OCI-M1 (cell line): Measurements from ENCODE around the gene ANTKMT.
"Not testable (repeated sequence)": the region's sequence is repeated elsewhere in the genome, so short reads cannot be mapped to it uniquely, and the experiment has no call there.

Experiments used
- DNase-seq: peaks from one replicate; lab custom pipeline; 2025; lab: John Stamatoyannopoulos, UW

ANTKMT gene

DNA sequence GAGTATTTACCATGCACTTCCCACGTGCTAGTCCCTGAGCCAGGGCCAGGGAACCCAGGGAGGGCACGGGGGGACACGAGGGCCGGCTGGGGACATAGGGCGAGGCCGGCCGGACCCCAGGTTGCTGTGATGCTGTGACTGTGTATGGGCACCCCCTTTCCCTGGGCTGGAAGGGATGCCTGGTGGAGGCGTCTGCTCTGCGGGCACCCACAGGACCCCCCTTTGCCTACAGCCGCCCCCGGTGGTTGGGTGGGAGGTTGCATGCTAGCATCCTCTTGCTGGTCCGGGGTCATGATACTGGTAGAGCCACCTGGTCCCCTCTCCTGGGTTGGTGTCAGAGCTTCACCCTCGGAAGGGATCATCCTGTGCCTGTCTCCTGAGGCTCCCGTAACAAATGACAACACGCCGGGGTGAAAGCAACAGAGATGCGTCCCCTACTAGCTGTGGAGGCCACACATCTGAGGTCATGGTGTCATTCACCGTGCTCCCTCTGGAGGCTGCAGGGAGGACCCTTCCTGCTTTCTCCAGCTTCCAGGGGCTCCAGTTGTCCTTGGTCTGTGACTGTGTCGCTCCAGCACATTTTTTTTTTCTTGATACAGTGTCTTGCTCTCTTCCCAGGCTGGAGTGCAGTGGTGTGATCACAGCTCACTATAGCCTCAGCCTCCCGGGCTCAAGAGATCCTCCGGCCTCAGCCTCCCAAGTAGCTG lies 23.0 kb downstream of the ANTKMT start:
- DNase-seq: no peak

DNA sequence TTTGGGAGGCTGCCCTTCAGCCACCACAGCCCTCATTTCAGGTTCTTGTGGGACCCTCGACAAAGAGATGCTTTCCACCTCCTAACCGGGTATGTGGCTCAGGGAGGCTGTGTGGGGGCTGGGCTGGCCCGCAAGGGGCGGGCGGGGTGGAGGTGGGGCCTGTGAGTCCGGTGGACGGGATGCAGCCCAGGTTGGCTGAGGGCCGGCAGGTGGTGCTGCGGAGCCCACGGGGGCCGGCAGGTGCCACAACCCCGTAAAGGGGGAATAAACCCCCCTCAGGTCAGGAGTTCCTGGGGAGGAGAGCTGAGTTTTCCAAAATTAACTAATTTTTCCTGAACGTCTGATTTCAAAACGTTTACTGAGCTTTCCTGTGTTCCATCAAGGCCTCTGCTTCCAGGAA lies 24.8 kb downstream of the ANTKMT start:
- DNase-seq: peak; percentile 51

DNA sequence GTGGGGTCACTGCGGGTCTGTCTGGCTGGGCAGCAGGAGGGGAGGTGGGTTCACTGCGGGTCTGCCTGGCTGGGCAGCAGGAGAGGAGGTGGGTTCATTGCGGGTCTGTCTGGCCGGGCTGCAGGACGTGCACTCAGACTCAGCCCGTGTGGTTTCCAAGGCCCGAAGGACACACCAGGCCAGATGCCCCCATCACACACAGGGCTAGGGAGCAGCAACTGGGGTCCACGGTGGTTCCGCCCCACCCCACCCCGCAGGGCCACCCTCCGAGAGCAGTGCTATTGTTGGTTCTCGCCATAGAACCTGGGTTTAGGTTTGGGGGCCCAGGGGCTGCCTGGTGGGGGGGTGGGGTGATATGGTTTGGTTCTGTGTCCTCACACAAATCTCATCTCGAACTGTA lies 25.7 kb downstream of the ANTKMT start:
- DNase-seq: no peak

DNA sequence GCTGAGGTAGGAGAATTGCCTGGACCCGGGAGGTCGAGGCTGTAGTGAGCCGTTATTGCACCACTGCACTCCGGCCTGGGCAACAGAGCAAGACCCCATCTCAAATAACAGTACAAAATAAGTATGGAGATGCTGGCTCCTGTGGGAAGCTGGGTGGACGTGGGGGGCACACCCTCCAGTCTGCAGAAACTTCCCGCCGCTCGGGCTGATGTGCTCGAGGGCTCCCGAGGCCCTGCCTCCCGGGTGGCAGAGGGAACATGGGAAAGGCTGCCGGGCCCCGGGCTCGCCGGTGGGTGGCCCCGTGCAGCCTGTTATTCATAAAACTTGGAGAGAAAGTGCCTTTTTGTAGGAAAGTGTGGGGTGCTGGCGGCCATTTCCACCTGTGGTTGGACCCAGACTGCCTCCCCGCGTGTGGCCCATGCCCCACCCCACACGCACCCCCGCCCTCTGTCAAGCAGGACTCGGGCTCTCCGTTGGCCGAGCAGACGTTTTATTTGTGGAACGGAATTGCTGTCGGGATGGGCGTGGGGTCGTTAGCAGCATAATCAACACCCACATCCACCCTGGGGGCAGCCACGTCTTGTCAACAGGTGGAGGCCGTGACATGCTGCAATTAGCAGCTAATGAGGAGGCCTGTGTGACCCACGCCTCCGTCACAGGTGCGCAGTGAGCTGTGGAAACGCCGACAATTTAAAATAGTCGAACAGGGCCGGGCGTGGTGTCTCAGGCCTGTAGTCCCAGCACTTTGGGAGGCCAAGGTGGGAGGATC lies 27.2 kb downstream of the ANTKMT start:
- DNase-seq: no peak

DNA sequence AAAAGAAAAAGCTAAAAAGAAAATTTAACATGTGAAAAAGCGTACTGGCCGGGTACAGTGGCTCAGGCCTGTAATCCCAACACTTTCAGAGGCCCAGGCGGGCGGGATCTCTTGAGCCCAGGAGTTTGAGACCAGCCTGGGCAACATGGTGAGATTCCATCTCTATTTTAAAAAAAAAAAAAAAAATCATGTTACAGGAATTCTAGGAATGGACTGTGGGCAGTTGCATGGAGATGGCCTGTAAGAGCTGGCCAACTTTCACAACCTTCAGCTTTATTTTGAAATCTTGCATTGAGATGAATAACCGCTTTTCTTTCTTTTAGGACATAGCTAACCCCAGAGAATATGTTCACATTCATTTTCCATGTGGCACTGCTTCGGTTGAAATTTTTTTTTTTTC lies 28.1 kb downstream of the ANTKMT start:
- DNase-seq: no peak

DNA sequence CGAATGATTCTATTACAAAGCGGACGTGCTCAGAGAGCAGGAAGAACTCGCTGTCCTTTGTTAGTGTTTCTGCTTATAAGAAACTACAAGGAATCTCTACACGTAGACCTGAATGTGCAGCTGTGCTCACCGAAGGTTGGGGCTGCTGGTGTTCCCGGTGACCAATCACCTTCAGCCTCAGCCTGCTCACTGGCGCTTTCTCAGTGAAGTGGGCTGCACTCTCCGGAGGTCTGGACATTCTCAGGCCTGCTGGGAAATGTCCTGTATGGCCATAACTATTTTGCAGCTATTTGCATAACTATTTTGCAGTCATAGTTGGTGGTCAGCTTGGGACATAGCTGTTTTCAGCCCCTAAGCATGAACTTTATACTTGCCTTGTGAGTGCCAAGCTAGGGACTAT lies 29.5 kb downstream of the ANTKMT start:
- DNase-seq: no peak

DNA sequence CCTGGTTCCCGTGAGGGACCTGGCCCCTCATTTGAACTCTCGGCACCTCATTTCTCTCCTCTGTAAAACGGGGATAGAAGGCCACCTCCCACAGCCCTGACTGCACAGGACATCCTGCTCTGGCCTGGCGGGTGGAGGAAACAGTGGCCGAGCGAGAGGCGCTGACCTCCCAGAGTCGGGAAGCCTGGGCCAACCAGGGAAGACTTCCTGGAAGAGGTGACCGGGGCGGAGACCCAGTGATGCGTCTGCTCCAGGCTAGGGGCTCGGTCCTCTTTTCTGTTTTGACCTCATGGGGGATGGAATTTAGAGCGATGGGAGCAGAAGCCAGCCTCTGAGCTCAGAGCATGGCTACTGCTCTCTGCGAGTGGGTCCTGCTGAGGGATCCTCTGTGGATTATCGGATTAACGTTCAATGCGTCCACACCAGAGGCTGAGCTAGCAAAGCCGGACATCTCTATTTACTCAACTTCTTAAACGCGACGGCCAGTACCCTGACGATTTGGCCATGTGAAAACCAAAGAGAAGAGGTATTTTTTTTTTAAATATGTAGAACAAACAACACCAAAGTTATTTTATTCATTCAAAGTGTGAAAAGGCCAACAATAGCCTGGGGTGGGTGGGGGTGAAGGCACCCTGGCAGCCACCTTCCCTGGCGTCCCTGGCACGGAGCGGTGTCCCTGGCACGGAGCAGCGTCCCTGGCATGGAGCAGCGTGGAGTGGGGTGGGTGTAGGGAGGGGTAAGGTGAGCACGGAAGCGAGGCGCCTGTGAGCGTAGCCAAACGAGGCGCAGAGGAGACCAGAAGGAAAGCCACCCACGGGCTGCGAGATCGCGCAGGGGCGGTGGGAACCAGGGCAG lies 30.4 kb downstream of the ANTKMT start:
- DNase-seq: no peak

DNA sequence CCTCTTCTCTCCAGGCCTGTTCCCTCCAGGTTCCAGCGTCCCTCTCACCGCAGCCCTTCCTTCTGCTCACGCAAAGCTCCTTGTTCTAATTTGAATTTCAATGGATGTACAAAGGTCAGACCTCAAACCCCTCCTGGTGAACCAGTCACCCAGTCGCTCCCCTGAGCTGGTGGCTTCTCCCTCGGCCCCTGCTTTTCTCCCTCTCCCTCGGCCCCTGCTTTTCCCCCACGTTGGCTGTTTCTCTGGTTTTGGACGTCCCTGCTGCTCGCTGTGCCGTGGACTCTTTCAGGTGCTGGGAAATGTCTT lies 31.0 kb downstream of the ANTKMT start:
- no peak for DNase-seq

DNA sequence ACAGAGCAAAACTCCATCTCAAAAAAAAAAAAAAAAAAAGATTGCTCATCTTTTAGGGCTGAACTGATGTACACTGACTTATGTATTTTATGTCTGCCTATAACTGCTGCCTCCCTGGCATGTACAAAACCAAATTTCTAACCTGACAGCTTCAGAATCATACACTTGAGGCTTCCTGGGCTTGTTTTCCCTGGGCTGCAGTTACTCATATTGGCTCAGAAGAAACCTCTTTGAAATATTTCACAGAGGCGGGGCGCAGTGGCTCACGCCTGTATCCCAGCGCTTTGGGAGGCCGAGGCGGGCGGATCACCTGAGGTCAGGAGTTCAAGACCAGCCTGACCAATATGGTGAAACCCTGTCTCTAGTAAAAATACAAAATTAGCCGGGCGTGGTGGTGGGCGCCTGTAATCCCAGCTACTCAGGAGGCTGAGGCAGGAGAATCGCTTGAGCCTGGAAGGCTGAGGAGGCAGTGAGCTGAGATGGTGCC lies 33.2 kb downstream of the ANTKMT start:
- DNase-seq: not testable (repeated sequence)

DNA sequence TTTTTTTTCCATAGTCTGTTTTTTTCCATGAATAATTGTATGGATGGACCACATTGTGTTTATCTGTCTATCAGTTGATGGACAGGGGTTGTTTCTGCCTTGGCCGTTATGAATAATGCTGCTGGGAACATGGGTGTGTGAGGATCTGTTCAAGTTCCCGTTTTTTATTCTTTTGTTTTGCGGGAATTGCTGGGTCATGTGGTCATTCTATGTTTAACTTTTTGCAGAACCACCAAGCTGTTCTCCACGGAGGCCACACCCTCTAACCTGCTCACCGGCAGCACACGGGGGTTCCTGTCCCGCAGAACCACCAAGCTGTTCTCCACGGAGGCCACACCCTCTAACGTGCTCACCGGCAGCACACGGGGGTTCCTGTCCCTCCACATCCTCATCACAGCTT lies 33.7 kb downstream of the ANTKMT start:
- DNase-seq: peak; percentile 76

DNA sequence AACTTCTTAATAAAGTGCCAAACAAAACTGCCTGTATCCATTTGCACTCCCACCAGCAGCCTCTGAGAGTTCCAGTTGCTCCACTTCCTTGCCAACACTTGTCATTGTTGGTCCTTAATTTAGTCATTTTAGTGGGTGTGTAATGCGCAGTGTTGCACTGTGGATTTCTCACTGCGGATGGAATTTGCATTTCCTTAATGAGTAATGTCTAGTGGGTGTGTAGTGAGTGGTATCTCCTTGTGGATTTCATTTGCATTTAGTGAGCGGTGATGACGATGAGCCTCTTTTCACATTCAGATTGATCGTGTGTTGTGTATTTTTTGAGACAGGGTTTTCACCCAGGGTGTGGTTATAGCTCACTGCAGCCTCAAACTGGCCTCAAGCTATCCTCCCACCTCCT lies 35.5 kb downstream of the ANTKMT start:
- DNase-seq: no peak

DNA sequence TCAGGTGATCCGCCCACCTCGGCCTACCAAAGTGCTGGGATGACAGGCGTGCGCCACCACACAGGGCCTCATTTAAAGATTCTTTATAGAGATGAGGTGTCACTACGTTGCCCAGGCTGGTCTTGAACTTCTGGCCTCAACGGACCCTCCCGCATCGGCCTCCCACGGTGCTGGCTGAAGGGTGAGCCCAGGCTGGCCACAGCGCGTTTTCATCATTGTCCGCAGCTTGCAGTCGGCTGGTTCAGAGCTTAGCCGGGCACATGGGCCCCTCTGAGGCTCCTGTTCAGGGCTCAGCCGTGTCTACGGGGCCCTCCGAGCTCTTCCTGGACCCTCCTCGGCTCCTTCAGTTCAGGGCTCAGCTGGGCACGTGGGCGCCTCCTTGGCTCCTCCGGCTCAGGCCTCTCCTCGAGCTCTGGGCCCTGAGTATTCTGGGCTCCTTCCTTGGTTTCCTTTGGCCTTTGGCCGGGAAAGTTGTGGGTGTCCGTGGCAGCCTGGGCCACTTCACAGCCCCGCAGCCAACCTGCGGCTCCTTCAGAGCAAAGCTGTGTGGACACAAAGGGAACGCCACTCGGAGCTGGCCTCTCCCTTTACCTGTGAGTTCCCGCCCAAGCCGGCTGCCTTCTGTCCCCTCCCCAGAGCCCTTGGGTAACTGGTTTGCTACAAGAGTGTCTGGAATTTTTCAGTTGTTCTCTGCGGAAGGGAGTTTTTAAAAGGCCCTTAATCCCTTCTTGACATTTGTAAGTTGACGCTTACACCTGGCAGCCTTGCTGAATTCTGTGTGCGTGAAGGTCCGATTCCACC lies 38.4 kb downstream of the ANTKMT start:
- no peak for DNase-seq

DNA sequence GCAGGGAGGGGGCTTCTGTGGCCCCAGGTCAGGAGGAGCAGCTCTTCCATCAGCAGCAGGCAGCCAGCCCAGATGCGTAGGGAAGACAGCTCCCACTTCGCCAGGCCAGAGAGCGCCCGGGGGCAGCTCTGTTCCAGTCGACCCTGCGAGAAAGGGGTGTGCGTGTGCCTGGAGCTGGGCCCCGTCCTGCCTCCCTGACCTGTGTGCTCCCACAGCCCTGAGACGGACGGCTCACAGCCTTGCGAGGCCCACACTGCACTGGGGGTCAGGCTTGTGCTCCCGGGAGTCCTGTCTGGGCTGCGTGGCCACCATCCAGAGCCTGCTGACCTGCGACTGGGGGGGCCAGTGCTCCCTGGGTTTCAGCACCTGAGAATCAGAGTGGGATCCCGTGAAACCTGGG lies 39.1 kb downstream of the ANTKMT start:
- DNase-seq: no peak

DNA sequence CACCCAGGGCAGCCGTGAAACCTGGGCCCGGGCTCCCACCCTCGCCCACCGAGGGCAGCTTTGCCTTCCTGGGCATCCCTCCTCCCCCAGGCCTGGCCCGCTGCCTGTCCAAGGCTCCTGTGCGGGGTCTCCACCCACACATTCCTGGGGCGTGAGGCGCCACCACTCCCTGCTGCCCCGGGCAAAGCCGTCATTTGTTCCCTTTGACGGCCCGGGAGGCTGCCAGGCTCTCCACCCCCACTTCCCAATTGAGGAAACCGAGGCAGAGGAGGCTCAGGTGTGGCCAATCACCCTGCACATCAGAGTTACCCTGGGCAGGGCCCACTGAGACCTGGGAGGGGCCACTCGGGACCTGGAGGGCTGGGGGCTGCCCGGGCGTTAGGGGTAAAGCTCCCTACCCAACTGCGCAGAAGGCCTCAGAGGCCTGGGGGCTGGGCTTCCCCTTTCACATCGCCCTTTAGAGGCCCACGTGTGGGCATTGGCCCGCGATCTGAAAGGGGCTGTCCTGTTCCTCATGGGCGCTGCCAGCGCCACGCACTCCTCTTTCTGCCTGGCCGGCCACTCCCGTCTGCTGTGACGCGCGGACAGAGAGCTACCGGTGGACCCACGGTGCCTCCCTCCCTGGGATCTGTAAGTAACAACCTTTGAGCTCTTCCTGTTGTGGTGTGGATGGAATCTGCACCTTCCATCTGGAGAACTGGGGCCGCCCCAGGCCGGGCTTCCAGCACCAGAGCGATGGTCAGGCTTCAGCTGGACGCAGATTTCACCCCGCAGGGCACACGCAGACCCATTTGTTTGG lies 39.8 kb downstream of the ANTKMT start, which contains the start of gene MSLN:
MSLN (plus strand) TSS at position 190 of the 799 bp plus-strand sequence. CDS start 1,947 bp downstream, outside the sequence.
- DNase-seq: no peak

DNA sequence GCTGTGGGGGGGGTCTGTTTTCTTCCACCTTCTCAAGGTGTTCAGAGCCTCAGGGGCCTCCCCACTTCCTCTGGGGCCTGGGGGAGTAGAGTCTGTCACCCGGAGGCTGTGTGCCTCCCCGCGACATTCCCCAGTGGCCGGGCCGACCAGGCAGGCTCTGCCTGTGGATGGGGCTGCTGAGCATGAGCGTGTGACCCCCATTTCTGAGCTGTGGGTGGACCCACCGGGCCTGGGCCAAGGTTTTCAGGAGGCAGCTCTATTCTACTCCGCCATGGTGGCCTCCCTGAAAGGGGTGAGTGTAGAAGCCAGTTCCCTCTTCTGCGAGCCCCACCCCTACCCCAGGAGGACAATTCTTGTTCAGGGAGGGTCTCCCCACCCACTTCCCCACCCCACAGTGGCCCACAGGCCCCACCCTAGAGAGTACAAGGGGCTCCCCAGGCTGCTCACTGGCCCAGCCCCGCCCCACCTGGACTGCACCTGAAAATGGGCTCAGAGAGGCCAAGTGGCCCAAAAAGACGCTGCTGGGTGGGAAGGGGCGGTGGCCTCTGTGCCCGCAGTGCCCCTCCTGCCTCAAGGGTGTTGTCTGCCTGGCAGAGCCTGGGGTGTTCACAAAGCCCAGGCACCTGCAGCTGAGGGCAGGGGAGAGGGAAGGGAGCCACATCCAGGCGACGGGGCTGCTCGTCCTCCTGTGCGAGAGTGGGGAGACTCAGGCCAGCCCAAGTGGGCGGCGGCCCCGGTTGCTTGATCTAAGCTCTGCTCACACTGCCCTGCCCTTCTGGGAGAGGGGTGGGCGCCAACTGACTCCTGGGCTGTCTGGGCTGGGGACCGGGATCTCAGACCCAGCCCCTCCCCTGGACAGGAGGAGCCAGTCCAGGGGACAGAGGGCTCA lies 40.9 kb downstream of the ANTKMT start:
- DNase-seq: no peak

DNA sequence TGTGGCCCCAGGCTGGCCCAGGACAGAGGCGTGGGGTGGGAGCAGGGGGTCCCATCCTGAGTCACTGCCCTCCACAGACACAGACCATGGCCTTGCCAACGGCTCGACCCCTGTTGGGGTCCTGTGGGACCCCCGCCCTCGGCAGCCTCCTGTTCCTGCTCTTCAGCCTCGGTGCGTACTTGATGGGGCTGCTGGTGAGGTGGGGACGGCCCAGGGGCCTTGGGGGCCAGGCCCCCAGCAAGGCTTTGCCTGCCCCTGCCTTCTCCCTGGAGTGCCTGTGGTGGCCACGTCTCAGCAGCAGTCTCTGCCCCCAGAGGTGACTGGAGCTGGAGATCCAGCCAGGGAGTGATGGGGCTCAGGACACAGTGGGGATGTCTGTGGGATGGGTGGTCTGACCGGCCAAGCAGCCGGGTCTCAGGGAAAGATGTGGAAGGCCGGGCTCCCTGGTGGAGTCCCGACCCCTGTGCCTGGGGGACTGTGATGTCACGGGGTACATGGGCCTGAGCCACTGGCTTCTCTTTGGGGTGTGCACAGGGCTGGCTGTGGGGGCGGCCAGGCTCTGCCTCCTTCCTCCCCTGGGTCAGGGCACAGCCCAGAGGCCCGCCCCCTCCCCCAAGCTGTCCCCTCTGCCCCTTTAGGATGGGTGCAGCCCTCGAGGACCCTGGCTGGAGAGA lies 41.8 kb downstream of the ANTKMT start:
- no peak for DNase-seq

DNA sequence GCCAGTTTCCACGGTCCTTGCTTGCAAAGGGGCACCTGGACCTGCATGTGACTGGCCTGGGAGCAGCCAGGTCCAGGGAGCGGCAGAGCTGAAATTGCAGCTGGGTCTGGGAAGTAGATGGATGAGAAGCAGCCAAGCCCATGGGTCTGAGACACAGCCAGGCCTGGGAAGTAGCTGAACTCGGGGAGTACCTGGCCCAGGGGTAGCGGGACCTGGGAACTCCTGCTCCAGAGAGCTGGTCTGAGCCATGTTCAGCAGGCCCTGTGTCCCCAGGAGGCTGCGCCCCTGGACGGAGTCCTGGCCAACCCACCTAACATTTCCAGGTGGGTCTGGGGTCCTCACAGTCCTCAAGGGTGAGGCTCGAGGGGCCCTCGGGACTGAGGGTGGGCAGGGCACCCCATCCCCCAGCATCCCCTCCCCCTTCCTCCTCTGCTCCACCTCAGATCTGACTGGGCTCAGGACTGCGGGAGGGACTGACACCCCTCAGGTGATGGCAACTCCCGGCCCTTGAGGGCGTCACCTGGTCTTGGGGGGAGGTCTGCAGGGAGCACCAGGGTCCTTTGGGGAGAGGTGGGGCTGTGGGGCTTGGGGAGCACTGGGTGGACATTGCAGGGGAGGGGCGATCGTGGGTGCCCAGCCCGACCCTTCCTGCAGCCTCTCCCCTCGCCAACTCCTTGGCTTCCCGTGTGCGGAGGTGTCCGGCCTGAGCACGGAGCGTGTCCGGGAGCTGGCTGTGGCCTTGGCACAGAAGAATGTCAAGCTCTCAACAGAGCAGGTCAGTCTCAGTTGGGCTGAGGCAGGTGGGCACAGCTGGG lies 42.6 kb downstream of the ANTKMT start:
- no peak for DNase-seq

DNA sequence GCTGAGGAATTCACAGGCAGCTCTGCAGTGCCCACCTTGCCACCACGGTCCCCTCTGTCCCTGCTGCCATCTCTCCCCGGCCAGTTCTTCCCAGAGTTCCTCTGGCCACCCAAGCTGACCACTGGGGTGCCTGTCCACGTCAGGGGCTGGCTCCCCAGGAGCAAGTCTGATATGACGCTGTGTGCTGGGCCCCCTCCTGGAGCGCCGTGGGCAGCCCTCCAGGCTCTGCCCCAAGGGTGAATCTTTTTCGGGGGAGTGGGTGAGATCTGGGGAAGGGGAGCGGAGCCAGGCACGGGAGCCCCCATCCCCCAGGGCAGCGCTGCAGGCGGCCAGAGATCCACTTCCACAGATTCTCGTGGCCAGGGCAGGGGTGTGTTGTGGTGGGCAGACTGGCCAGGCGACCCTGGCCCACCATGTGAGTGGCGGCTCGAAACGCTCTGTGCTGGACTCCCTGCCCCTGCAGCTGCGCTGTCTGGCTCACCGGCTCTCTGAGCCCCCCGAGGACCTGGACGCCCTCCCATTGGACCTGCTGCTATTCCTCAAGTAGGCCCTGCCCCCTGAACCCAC lies 43.3 kb downstream of the ANTKMT start:
- no peak for DNase-seq
